Ovary (tissue), 3 donors: ENCODE results near the gene CHRM3.

Experiments
- CTCF ChIP-seq, 3 donors: fragments of 450-650 bp in 2 of 3; fragments of 200-600 bp in 1 of 3; IDR thresholded peaks; one replicate each; pipeline versions ENCODE4 v1.5.1 to v1.8.0; 2016 to 2022; ENCODE audit warnings: antibody characterized with exemption in 3 of 3, mild to moderate bottlenecking in 1 of 3
- EP300 ChIP-seq: sonication (generic); formaldehyde crosslinking; IDR thresholded peaks from one replicate; pipeline ENCODE4 v1.6.1; 2017; ENCODE audit warnings: antibody characterized with exemption
- POLR2A ChIP-seq: fragments of 450-650 bp; IDR thresholded peaks from one replicate; pipeline ENCODE4 v1.6.1; 2017; ENCODE audit warnings: antibody characterized with exemption, mild to moderate bottlenecking, moderate library complexity
- donor health status: DM: no; HTN: no; CAD: no.

GRCh38 chr1:239349699-239350098 is 36.7 kb upstream of the CHRM3 start:
- TF ChIP-seq POLR2A (no peak), CTCF (IDR thresholded peaks at IDR 0.05) (no peak), EP300 (no peak)
